Measurements from ENCODE around the gene FAT1.

- TF ChIP-seq CTCF (conservative IDR thresholded peaks at IDR 0.05 in 1 of 2, IDR thresholded peaks at IDR 0.05 in 1 of 2; ENCODE audit: low read depth in 1 of 2, low read length in 2 of 2) = no peak
- TF ChIP-seq EZH2 (IDR thresholded peaks at IDR 0.05; ENCODE audit: low read length, missing control alignments) = no peak
Observed at GRCh38 chr4:186707574-186707973, 16.1 kb downstream of the FAT1 start.

Data from fibroblast of lung (primary cell).